OCI-LY1 (cell line): ENCODE results near the gene WDR74.
A peak's percentile ranks its signal among the peaks of the same experiment; 100 is the strongest.
"Not testable (repeated sequence)": the region's sequence is repeated elsewhere in the genome, so short reads cannot be mapped to it uniquely, and the experiment has no call there.

Source experiments
- H2AFZ ChIP-seq: fragments of 200-600 bp; sonication (generic), shearing (Covaris generic); 2 replicates; pipeline ENCODE4 v1.6.0; 2014; ENCODE audit warnings: antibody characterized with exemption, mild to moderate bottlenecking, low read length
- H3F3A ChIP-seq: fragments of 200-600 bp; sonication (generic), shearing (Covaris generic); 2 replicates; pipeline ENCODE4 v1.6.0; 2014; ENCODE audit warnings: mild to moderate bottlenecking, antibody characterized with exemption, low read length, moderate library complexity; ENCODE audit not compliant: insufficient read depth
- H3K27ac ChIP-seq: fragments of 200-600 bp; sonication (generic); 2 replicates; pipeline ENCODE4 v1.5.1; 2014; ENCODE audit warnings: low read length, mixed run types, mild to moderate bottlenecking, low read depth; ENCODE audit not compliant: poor library complexity, severe bottlenecking
- H3K27me3 ChIP-seq: fragments of 200-600 bp; sonication (generic); 2 replicates; pipeline ENCODE4 v1.6.0; 2014; ENCODE audit warnings: antibody characterized with exemption, mild to moderate bottlenecking, low read length, moderate library complexity; ENCODE audit not compliant: insufficient read depth
- H3K36me3 ChIP-seq: fragments of 200-600 bp; sonication (generic); 2 replicates; pipeline ENCODE4 v1.6.1; 2014; ENCODE audit warnings: mild to moderate bottlenecking, antibody characterized with exemption, low read length, moderate library complexity, mixed read lengths; ENCODE audit not compliant: insufficient read depth
- H3K4me1 ChIP-seq: fragments of 200-600 bp; sonication (generic); 2 replicates; pipeline ENCODE4 v1.5.1; 2014; ENCODE audit warnings: mild to moderate bottlenecking, low read length, moderate library complexity; ENCODE audit not compliant: insufficient read depth, severe bottlenecking
- H3K4me2 ChIP-seq: fragments of 200-600 bp; sonication (generic), shearing (Covaris generic); 2 replicates; pipeline ENCODE4 v1.6.1; 2014; ENCODE audit warnings: low read length
- H3K4me3 ChIP-seq: fragments of 200-600 bp; sonication (generic); 2 replicates; pipeline ENCODE4 v1.5.1; 2014; ENCODE audit warnings: low read length, low read depth, mild to moderate bottlenecking, mixed read lengths; ENCODE audit not compliant: poor library complexity, severe bottlenecking
- H3K79me2 ChIP-seq: fragments of 200-600 bp; shearing (Covaris generic); 2 replicates; pipeline ENCODE4 v1.6.1; 2016; ENCODE audit warnings: mixed run types, low read length, mixed read lengths; ENCODE audit not compliant: insufficient read depth
- H3K9ac ChIP-seq: fragments of 200-600 bp; sonication (generic), shearing (Covaris generic); 2 replicates; pipeline ENCODE4 v1.6.1; 2014; ENCODE audit warnings: mild to moderate bottlenecking, low read length, mixed read lengths
- H3K9me2 ChIP-seq: fragments of 200-600 bp; sonication (generic), shearing (Covaris generic); 2 replicates; pipeline ENCODE4 v1.6.1; 2014; ENCODE audit warnings: low read depth, mild to moderate bottlenecking, low read length, mixed read lengths
- H3K9me3 ChIP-seq: fragments of 200-600 bp; shearing (Covaris generic); 2 replicates; pipeline ENCODE4 v1.6.1; 2014; ENCODE audit warnings: low read length, mixed read lengths
- H4K20me1 ChIP-seq: fragments of 200-600 bp; sonication (generic), shearing (Covaris generic); 2 replicates; pipeline ENCODE4 v1.6.0; 2016; ENCODE audit warnings: mild to moderate bottlenecking, low read length; ENCODE audit not compliant: insufficient read depth
- EZH2 ChIP-seq: fragments of 200-600 bp; sonication (generic), shearing (Covaris generic); IDR thresholded peaks from 2 replicates; pipeline ENCODE4 v1.8.0; 2017; ENCODE audit warnings: borderline replicate concordance, mixed run types, mild to moderate bottlenecking, antibody characterized with exemption, low read length, moderate library complexity, mixed read lengths
- TF ChIP-seq, protein P1 (sequence below): fragments of 200-600 bp; sonication (generic), shearing (Covaris generic); IDR thresholded peaks from 2 replicates; pipeline ENCODE4 v1.5.1; 2017; ENCODE audit warnings: mild to moderate bottlenecking, antibody characterized with exemption, low read length, moderate library complexity, mixed read lengths

The WDR74 gene

DNA sequence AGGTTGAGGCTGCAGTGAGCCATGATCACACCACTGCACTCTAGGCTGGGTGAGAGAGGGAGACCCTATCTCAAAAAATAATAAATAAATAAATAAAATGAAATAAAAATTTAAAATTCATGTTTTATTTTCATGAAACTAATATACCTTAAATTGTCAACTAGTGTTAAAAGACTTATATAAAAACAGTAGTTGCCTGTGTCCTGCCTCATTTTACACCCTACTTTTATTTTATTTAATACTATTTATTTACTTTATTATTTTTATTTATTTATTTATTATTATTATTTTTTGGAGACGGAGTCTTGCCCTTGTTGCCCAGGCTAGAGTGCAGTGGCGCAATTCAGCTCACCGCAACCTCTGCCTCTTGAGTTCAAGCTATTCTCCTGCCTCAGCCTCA lies 4.8 kb upstream of the WDR74 start:
- Histone ChIP-seq H3F3A (no peaks in the 10 kb centered on the region), H2AFZ (no peak overlapping the region), H3K4me3 (no peak overlapping the region), H3K36me3 (no peaks in the 10 kb centered on the region), H3K4me1 (peaks cover 24% of the 10 kb centered on the region), H3K27me3 (no peaks in the 10 kb centered on the region), H3K4me2 (no peak overlapping the region), H4K20me1 (no peaks in the 10 kb centered on the region), H3K79me2 (peaks cover 2% of the 10 kb centered on the region; the same call in 1 of the 2 replicates), H3K9me2 (no peaks in the 10 kb centered on the region), H3K9me3 (no peaks in the 10 kb centered on the region), H3K9ac (no peak overlapping the region), H3K27ac (no peak overlapping the region)
- TF ChIP-seq, protein P1, sequence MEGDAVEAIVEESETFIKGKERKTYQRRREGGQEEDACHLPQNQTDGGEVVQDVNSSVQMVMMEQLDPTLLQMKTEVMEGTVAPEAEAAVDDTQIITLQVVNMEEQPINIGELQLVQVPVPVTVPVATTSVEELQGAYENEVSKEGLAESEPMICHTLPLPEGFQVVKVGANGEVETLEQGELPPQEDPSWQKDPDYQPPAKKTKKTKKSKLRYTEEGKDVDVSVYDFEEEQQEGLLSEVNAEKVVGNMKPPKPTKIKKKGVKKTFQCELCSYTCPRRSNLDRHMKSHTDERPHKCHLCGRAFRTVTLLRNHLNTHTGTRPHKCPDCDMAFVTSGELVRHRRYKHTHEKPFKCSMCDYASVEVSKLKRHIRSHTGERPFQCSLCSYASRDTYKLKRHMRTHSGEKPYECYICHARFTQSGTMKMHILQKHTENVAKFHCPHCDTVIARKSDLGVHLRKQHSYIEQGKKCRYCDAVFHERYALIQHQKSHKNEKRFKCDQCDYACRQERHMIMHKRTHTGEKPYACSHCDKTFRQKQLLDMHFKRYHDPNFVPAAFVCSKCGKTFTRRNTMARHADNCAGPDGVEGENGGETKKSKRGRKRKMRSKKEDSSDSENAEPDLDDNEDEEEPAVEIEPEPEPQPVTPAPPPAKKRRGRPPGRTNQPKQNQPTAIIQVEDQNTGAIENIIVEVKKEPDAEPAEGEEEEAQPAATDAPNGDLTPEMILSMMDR: no peak
- TF ChIP-seq EZH2: no peak

DNA sequence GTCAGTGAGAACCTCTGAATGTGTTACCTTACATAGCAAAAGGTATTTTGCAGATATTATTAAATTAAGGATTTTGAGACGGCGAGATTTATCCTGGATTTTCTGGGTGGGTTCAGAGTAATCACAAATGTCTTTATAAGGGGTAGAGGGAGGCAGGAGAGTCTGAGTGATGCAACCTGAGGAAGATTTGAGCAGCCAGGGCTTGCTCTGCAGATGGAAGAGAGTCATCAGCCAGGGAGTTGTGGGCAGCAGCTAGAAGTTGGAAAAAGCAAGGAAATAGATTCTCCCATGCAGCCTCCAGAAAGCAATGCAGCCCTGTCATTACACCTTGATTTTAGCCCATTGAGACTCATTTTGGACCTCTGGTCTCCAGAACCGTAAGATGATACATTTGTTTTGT lies 4.1 kb upstream of the WDR74 start:
- TF ChIP-seq, protein P1: no peak
- TF ChIP-seq EZH2: no peak
- Histone ChIP-seq H3K4me2 (no peak overlapping the region), H3K9me2 (no peaks in the 10 kb centered on the region), H2AFZ (no peak overlapping the region), H3K9ac (no peak overlapping the region), H4K20me1 (no peaks in the 10 kb centered on the region), H3K9me3 (no peaks in the 10 kb centered on the region), H3F3A (no peaks in the 10 kb centered on the region), H3K79me2 (peaks cover 9% of the 10 kb centered on the region), H3K36me3 (no peaks in the 10 kb centered on the region), H3K4me1 (peaks cover 27% of the 10 kb centered on the region), H3K27me3 (no peaks in the 10 kb centered on the region), H3K27ac (no peak overlapping the region), H3K4me3 (no peak overlapping the region)

- H3F3A ChIP-seq, H3K4me3 ChIP-seq, H3K27me3 ChIP-seq, H4K20me1 ChIP-seq, H2AFZ ChIP-seq, H3K36me3 ChIP-seq, H3K9me2 ChIP-seq, H3K9ac ChIP-seq, H3K9me3 ChIP-seq: not testable (repeated sequence)
- H3K79me2 ChIP-seq: peaks cover 13% of the 10 kb centered on the region
- peak overlapping the region; percentile 71; the same call in 1 of the 2 replicates for H3K4me2 ChIP-seq
- peak overlapping the region; percentile 95 for H3K27ac ChIP-seq
- peaks cover 33% of the 10 kb centered on the region for H3K4me1 ChIP-seq
These were observed 3.5 kb upstream of the WDR74 start for GRCh38 chr11:62842891-62843290.

DNA sequence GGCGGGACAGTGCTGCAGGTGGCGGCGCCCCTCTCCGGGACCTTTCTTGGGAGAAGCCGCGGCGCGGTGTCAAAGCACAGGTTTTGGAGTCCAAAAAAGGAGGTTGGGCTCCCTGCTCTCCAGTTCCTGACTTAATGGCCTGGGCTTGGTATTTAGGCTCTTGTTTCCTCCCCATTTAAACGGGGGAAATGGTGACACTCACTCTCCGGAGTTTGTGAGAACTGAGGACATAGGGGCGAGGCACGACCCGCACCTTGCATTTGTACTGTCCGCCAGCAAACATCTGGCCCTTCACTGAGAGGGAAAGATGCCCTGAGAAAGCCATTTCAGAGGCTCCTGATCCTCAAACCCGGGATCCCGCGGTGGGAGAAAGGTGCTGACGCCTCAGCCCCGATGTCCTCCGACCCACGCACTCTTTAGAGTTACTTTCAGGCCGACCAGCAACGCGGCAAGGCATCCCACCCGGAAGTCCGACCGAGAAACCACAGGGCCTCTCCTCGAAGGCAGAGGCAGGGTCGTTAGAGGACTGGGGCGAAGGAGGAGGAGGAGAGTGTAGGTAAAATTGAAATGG lies 2.9 kb upstream of the WDR74 start:
- peak overlapping the region; percentile 71 for H3K9ac ChIP-seq
- no peaks in the 10 kb centered on the region for H3K9me3 ChIP-seq
- H3K79me2 ChIP-seq: peaks cover 18% of the 10 kb centered on the region
- no peak overlapping the region; the same call in 1 of the 2 replicates for H2AFZ ChIP-seq
- no peaks in the 10 kb centered on the region for H3K27me3 ChIP-seq
- no peaks in the 10 kb centered on the region for H3K9me2 ChIP-seq
- H3K27ac ChIP-seq: peak overlapping the region; percentile 95
- H3K4me1 ChIP-seq: peaks cover 38% of the 10 kb centered on the region
- H3K4me2 ChIP-seq: peak overlapping the region; percentile 71
- H3K36me3 ChIP-seq: peaks cover 6% of the 10 kb centered on the region
- H3F3A ChIP-seq: no peaks in the 10 kb centered on the region
- no peak for TF ChIP-seq EZH2
- TF ChIP-seq, protein P1: no peak
- no peaks in the 10 kb centered on the region for H4K20me1 ChIP-seq
- H3K4me3 ChIP-seq: peak overlapping the region; percentile 81
